Hematopoietic multipotent progenitor cell treated with erythropoietin and hydrocortisone succinate and interleukin-3 and kit ligand, for 6 days (in vitro differentiated cells): ENCODE measurements around the gene DNAH14.

Experiments used
- DNase-seq: peaks from one replicate; pipeline ENCODE4 v3.0.0-alpha.2; 2015

DNAH14 gene

GRCh38 chr1:225435957-225436392, 506.5 kb downstream of the DNAH14 start:
- DNase-seq = peak; percentile 68

- DNase-seq = peak; percentile 41
Observed at GRCh38 chr1:225437710-225438437, 508.4 kb downstream of the DNAH14 start.

DNA sequence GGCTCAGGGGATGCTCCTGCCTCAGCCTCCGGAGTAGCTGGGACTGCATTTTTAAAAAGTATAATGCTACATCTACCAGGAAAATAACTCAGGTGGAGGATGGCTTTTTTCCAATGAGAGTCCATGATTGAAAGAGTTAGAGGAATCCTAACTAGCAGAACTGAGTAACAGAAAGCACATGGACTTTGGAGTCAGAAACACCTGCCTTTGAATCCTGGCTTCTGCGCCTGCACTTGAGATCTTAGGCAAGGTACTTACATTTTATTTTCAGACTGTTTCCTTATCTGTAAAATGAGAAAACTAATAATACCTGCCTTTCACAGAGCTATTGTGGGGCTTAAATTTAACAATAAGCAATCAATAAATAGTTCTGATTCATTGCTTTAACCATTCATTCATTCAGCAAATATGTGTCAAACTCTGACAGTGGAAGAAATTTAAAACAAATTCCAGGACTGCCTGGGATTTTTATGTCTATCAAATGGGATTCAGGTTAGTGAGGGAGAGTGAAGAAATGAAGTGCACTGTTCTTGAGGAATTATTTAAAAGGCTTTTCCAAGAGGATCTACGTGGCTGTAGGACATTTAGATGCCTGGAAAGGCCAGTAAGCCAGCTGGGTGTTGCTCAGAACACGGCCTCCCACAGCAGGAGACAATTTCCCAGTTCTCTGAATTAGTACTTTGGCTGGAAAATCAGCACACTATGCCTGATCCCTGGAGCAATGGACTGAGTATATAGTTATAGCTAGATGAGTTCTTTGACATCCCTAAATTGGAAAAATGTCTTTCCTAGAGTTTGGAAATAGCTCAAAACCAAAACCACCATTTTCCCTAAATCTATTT, 511.1 kb downstream of the DNAH14 start:
- no peak for DNase-seq

DNA sequence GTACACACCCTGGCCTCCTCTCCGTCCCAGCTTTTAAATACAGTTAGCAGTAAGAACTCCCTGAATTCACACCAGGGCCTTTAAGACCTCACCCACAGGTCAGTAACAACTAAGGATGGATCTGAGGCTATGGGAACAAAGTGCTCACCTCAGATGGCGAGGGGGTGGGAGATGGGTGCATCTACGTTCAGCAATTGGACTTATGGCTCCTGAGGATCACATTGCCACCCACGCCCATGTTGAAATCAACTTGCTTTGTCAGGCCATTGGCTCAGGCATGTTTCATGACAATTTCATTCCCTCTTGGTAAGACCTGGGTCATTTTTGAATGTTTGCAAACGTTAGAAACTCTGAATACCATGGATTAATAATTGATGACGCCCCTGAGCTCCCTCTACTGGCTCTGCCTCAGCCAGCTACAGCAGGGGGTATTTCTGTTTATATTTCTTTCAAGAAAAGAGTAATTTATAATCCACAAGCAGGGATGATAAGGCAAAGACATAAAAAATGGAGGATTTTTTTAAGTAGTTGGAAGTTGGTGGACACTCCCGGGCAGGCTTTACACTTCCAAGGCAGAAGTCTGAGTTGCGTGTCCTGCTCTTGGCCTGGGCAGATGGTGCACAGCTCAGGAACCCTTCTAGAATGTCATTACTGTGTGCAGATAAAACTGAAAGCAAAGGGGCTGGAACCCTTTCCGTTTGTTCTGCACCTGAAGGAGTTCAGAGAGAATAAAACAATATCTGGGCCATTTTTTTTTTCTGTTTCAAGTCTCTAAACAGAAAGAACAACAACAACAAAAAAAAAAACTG, 512.0 kb downstream of the DNAH14 start:
- peak; percentile 55 for DNase-seq

GRCh38 chr1:225442123-225442505, 512.6 kb downstream of the DNAH14 start:
- DNase-seq = no peak

GRCh38 chr1:225445639-225446594, 516.4 kb downstream of the DNAH14 start:
- DNase-seq = no peak

GRCh38 chr1:225446595-225446960, 517.1 kb downstream of the DNAH14 start:
- DNase-seq = no peak

GRCh38 chr1:225446981-225447615, 517.6 kb downstream of the DNAH14 start:
- no peak for DNase-seq

DNA sequence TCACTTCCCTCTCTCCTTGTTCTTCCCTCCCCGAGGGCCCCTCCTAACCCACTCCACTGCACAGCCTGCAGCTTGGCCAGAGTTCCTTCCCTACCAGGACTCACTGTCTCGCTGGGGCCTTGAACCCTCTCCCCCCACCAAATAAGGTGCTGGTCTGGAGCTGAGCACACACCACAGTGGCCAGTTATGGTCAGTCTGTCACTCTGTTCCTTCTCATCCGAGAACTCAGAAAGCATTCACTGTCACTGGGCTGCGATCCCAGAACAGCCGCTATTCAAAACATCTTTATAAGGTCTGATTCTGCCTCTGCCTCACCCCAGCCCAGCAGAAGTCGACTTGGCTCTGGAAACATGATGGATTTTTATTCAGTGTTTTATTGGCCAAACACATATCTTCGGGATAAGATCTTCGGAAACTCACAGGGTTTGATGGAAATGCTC, 518.2 kb downstream of the DNAH14 start:
- DNase-seq = no peak

GRCh38 chr1:225448146-225448805, 518.8 kb downstream of the DNAH14 start:
- DNase-seq = no peak
